Endothelial cell of umbilical vein (primary cell): Measurements from ENCODE around the gene PROK1. TPM values are rescaled to one million over a fixed set of nuclear protein-coding genes. Genes with fewer than 3 reads are reported as not detected.

Experiments
- BruUV-seq: library from RNA; stranded (reverse); fragments of 400-500 nt; replicated peaks from 2 replicates; lab custom pipeline; 2021; lab: Mats Ljungman, UMichigan
- CTCF ChIA-PET: fragments of 300-600, 350-600 bp; sonication (Branson Sonifier 250); formaldehyde crosslinking; loops from one replicate; lab custom pipeline; 2021; ENCODE audit warnings: antibody characterized with exemption, inconsistent platforms; lab: Charles Lee
- POLR2A ChIA-PET: fragments of 300-600, 350-600 bp; sonication (Branson Sonifier 250); formaldehyde crosslinking; loops from one replicate; lab custom pipeline; 2021; ENCODE audit warnings: antibody characterized with exemption, inconsistent platforms; lab: Charles Lee
- DNase-seq: peaks from one replicate; pipeline ENCODE4 v3.0.0-alpha.2; 2011; ENCODE audit warnings: low read depth, low spot score
- FAIRE-seq: peaks from 2 replicates; lab custom pipeline; 2011; peaks lifted over from hg19 to GRCh38; lab: Jason Lieb, UNC
- H2AFZ ChIP-seq: 2 replicates; pipeline ENCODE4 v1.6.0; 2012; ENCODE audit warnings: low read depth, low read length, control low read depth, inconsistent platforms
- H3K27ac ChIP-seq: 2 replicates; pipeline ENCODE4 v1.5.1; 2011; ENCODE audit warnings: low read depth, mild to moderate bottlenecking, control low read depth, low read length, moderate library complexity; ENCODE audit not compliant: insufficient read depth
- H3K27me3 ChIP-seq, 2 experiments: 2 replicates each; pipeline versions ENCODE4 v1.6.0 to v1.6.1; 2011; ENCODE audit warnings: low read length in 2 of 2, mixed read lengths in 1 of 2; ENCODE audit not compliant: control insufficient read depth in 2 of 2, insufficient read depth in 2 of 2
- H3K36me3 ChIP-seq, 2 experiments: 2 replicates in 1 of 2; 3 replicates in 1 of 2; pipeline ENCODE4 v1.5.1; 2011; ENCODE audit warnings: low read length in 2 of 2, mild to moderate bottlenecking in 1 of 2, moderate library complexity in 1 of 2; ENCODE audit not compliant: control insufficient read depth in 2 of 2, insufficient read depth in 2 of 2; ENCODE audit errors: extremely low read depth in 1 of 2
- H3K4me1 ChIP-seq: 3 replicates; pipeline ENCODE4 v1.5.1; 2011; ENCODE audit warnings: mild to moderate bottlenecking, low read length; ENCODE audit not compliant: control insufficient read depth, insufficient read depth; ENCODE audit errors: extremely low read depth
- H3K4me2 ChIP-seq: 2 replicates; pipeline ENCODE4 v1.6.1; 2011; ENCODE audit warnings: low read length, control low read depth, mixed read lengths; ENCODE audit not compliant: insufficient read depth
- H3K4me3 ChIP-seq, 3 experiments: fragments of 200-600 bp in 1 of 3; sonication (generic), shearing (Covaris generic) in 1 of 3; replicated peaks in 1 of 3; 2 replicates each; pipeline ENCODE4 v1.5.1; 2011 to 2016; ENCODE audit warnings: control low read depth in 3 of 3, low read length in 3 of 3, mild to moderate bottlenecking in 2 of 3, inconsistent platforms in 1 of 3, low read depth in 1 of 3, moderate library complexity in 1 of 3; ENCODE audit not compliant: insufficient read depth in 1 of 3
- H3K79me2 ChIP-seq: 2 replicates; pipeline ENCODE4 v1.6.0; 2012; ENCODE audit warnings: low read length, inconsistent platforms; ENCODE audit not compliant: control insufficient read depth, insufficient read depth
- H3K9ac ChIP-seq: replicated peaks from 2 replicates; pipeline ENCODE3; 2011; ENCODE audit warnings: low read length, control low read depth; ENCODE audit not compliant: insufficient read depth; ENCODE audit errors: extremely low read depth
- H3K9me1 ChIP-seq: replicated peaks from 3 replicates; pipeline ENCODE4 v1.6.0; 2011; ENCODE audit warnings: mild to moderate bottlenecking, low read length; ENCODE audit not compliant: control insufficient read depth, insufficient read depth; ENCODE audit errors: extremely low read depth
- H3K9me3 ChIP-seq: replicated peaks from 2 replicates; pipeline ENCODE4 v1.5.1; 2012; ENCODE audit warnings: low read length, inconsistent platforms; ENCODE audit not compliant: control insufficient read depth, insufficient read depth
- H4K20me1 ChIP-seq: replicated peaks from 2 replicates; pipeline ENCODE3; 2011; ENCODE audit warnings: mild to moderate bottlenecking, low read length; ENCODE audit not compliant: control insufficient read depth, insufficient read depth; ENCODE audit errors: extremely low read depth
- CTCF ChIP-seq, 2 donors: IDR thresholded peaks; 1 replicate in 1 of 2; 2 replicates in 1 of 2; pipeline ENCODE4 v1.5.1; 2011; ENCODE audit warnings: low read length in 2 of 2, mild to moderate bottlenecking in 2 of 2, moderate library complexity in 2 of 2, control low read depth in 1 of 2, inconsistent platforms in 1 of 2, low read depth in 1 of 2; ENCODE audit not compliant: insufficient read depth in 1 of 2; ENCODE audit errors: extremely low read depth in 1 of 2
- EZH2 ChIP-seq: IDR thresholded peaks from 2 replicates; pipeline ENCODE4 v1.6.1; 2012; ENCODE audit warnings: borderline replicate concordance, low read depth, mild to moderate bottlenecking, moderate library complexity, low read length, inconsistent platforms; ENCODE audit not compliant: severe bottlenecking
- FOS ChIP-seq: IDR thresholded peaks from 2 replicates; pipeline ENCODE4 v1.6.1; 2011; ENCODE audit warnings: mild to moderate bottlenecking, low read length, moderate library complexity, borderline replicate concordance; ENCODE audit not compliant: insufficient read depth
- GATA2 ChIP-seq: IDR thresholded peaks from 2 replicates; pipeline ENCODE4 v1.7.0; 2011; ENCODE audit warnings: low read depth, mild to moderate bottlenecking, moderate library complexity, mixed read lengths, low read length; ENCODE audit not compliant: insufficient read length, insufficient read depth
- JUN ChIP-seq: IDR thresholded peaks from 2 replicates; pipeline ENCODE4 v1.6.1; 2011; ENCODE audit warnings: borderline replicate concordance, low read depth; ENCODE audit not compliant: insufficient read length, insufficient read depth
- MAX ChIP-seq: IDR thresholded peaks from 2 replicates; pipeline ENCODE4 v1.6.1; 2011; ENCODE audit not compliant: insufficient read depth, insufficient read length
- MYC ChIP-seq: IDR thresholded peaks from one replicate; pipeline ENCODE4 v1.6.1; 2011; ENCODE audit warnings: mild to moderate bottlenecking, low read depth, low read length
- dilution Hi-C: fragments of 300-500 bp; cut with MboI; formaldehyde crosslinking; loops from one replicate; pipeline ENCODE4 v1.15.0; 2019; ENCODE audit warnings: low sequenced_read_pairs; ENCODE audit not compliant: extremely low pct_ligation_motif_present
- intact Hi-C: fragments of 100-400 bp; cut with micrococcal nuclease; formaldehyde crosslinking; loops from one replicate; pipeline ENCODE4 v1.10.0; 2022
- polyA plus RNA-seq, 4 experiments: library from polyadenylated mRNA; depleted of rRNA in 3 of 4; stranded (reverse) in 3 of 4; unstranded in 1 of 4; fragments of >200 nt; gene quantifications; 2 replicates each; pipeline versions ENCODE4 v1.2.1 to v1.2.3, GENCODE V29; 2011 to 2012; ENCODE audit warnings: missing spikeins in 1 of 4
- total RNA-seq: library from RNA; stranded (reverse); gene quantifications from 2 replicates; pipeline ENCODE4 v1.2.3, GENCODE V29; 2021

Gene PROK1
- total and polyA plus RNA-seq, 2 donors (not counting 3 experiments of a cell fraction or from before 2014, with no cell fraction given): not detected

GRCh38 chr1:110488161-110488560, 37.2 kb downstream of the PROK1 start:
- no peak overlapping the region for H3K4me2 ChIP-seq
- no peaks in the 10 kb centered on the region for H4K20me1 ChIP-seq
- CTCF ChIA-PET: interaction anchor here (1.1 kb wide), 1 partner anchor 10 kb away, joined by 3 read pairs; no protein-coding TSS in a partner anchor
- no peak overlapping the region for H2AFZ ChIP-seq
- no peaks in the 10 kb centered on the region for H3K36me3 ChIP-seq
- no peak for TF ChIP-seq MYC
- TF ChIP-seq FOS: no peak
- no peak for TF ChIP-seq CTCF (IDR thresholded peaks at IDR 0.05; ENCODE audit: extremely low read depth in 1 of 2, insufficient read depth in 1 of 2, low read depth in 1 of 2, low read length in 2 of 2)
- TF ChIP-seq EZH2: no peak
- TF ChIP-seq GATA2: no peak
- no peak for TF ChIP-seq JUN
- no peak for TF ChIP-seq MAX
- no peaks in the 10 kb centered on the region for H3K9me3 ChIP-seq
- DNase-seq (no peak), FAIRE-seq (no peak)
- H3K9ac ChIP-seq: no peak overlapping the region
- H3K79me2 ChIP-seq: no peaks in the 10 kb centered on the region
- no peak overlapping the region for H3K4me3 ChIP-seq
- H3K9me1 ChIP-seq: no peaks in the 10 kb centered on the region
- POLR2A ChIA-PET: no interaction called here
- intact Hi-C loops: no loop called here
- dilution Hi-C loops: no loop called here
- H3K27ac ChIP-seq: no peak overlapping the region
- no peaks in the 10 kb centered on the region for H3K27me3 ChIP-seq
- H3K4me1 ChIP-seq: no peaks in the 10 kb centered on the region
- no TSS peak for BruUV-seq
